ENCODE measurements around the gene ANKRD17.
"Not testable (repeated sequence)": the region's sequence is repeated elsewhere in the genome, so short reads cannot be mapped to it uniquely, and the experiment has no call there.

ANKRD17 gene, protein sequence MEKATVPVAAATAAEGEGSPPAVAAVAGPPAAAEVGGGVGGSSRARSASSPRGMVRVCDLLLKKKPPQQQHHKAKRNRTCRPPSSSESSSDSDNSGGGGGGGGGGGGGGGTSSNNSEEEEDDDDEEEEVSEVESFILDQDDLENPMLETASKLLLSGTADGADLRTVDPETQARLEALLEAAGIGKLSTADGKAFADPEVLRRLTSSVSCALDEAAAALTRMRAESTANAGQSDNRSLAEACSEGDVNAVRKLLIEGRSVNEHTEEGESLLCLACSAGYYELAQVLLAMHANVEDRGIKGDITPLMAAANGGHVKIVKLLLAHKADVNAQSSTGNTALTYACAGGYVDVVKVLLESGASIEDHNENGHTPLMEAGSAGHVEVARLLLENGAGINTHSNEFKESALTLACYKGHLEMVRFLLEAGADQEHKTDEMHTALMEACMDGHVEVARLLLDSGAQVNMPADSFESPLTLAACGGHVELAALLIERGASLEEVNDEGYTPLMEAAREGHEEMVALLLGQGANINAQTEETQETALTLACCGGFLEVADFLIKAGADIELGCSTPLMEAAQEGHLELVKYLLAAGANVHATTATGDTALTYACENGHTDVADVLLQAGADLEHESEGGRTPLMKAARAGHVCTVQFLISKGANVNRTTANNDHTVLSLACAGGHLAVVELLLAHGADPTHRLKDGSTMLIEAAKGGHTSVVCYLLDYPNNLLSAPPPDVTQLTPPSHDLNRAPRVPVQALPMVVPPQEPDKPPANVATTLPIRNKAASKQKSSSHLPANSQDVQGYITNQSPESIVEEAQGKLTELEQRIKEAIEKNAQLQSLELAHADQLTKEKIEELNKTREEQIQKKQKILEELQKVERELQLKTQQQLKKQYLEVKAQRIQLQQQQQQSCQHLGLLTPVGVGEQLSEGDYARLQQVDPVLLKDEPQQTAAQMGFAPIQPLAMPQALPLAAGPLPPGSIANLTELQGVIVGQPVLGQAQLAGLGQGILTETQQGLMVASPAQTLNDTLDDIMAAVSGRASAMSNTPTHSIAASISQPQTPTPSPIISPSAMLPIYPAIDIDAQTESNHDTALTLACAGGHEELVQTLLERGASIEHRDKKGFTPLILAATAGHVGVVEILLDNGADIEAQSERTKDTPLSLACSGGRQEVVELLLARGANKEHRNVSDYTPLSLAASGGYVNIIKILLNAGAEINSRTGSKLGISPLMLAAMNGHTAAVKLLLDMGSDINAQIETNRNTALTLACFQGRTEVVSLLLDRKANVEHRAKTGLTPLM (N-terminal part only)

DNA sequence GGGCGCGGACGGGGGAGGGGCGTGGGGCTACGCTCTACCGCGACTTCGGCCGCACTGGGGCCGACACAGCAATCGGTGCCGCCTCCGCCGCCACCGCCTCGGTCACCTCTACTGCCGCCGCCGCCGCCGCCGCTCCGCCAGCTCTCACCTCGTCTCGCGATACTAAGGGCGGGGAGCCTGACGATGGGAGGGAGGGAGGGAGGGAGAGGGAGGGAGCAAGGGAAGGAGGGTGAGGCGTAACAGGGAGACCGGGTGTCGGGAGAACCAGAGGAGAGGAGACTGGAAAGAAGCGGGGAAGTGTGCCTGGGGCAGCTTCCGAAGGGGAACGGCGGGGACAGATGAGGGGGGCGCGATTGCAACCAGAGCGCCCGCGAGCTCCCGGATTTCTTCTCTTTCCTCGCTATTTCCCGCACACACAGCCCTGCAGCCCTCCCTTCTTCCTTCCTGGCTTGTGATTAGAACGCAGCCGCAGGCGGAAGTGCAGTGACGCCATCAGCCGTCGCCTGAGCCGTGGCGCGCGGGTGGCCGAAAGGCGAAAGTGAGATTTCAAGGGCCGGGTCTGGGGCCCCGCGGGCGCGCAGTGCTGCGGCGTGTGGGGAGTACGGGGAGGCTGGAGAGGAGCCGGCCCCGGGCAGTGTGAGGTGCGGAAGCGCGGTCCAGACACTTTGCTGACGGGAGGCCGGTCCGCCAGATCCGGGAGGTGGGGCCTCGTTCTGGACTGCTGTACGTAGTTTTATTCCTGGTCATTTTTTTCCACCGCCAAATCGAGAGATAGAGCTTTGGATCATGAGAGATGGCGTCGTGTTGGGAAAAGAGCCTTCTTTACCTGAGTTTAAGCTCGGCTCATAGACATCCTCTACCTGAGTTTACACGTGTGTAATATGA is at the start of gene ANKRD17:
Gene ANKRD17 (minus strand): TSS at position 113 of the 885 bp plus-strand sequence. CDS start 130 bp downstream, outside the sequence.
- in situ Hi-C loops (cut with HindIII; ENCODE audit: low pct_ligation_motif_present, low sequenced_read_pairs), result no loop called here

DNA sequence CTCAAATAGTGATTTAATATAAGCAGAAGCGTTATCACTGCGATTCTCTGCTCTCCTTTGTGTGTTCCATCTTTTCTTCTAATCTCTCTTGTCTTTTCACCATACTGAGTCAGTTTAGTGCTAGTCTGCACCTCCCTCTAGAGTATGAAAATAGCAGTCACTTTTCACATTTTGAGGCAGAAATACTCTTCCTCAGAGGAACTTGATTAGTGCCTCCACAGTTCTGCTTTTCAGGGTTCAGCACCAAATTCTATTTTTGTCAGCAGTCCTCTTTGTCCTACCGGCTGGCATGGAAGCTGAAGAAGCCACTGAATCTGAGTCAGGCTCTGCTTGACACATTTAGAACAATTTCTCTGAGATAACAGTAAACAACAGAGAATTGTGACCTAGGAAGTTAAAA is 49.7 kb upstream of the ANKRD17 start:
- H3K36me3 ChIP-seq (replicated peaks), result no peaks in the 10 kb centered on the region
- no peaks in the 10 kb centered on the region for H3K27me3 ChIP-seq (replicated peaks)
- peak overlapping the region; percentile 23 for H3K27ac ChIP-seq
- in situ Hi-C loops (cut with HindIII; ENCODE audit: low pct_ligation_motif_present, low sequenced_read_pairs), result no loop called here
- TF ChIP-seq, protein P1, sequence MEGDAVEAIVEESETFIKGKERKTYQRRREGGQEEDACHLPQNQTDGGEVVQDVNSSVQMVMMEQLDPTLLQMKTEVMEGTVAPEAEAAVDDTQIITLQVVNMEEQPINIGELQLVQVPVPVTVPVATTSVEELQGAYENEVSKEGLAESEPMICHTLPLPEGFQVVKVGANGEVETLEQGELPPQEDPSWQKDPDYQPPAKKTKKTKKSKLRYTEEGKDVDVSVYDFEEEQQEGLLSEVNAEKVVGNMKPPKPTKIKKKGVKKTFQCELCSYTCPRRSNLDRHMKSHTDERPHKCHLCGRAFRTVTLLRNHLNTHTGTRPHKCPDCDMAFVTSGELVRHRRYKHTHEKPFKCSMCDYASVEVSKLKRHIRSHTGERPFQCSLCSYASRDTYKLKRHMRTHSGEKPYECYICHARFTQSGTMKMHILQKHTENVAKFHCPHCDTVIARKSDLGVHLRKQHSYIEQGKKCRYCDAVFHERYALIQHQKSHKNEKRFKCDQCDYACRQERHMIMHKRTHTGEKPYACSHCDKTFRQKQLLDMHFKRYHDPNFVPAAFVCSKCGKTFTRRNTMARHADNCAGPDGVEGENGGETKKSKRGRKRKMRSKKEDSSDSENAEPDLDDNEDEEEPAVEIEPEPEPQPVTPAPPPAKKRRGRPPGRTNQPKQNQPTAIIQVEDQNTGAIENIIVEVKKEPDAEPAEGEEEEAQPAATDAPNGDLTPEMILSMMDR (IDR thresholded peaks at IDR 0.05; ENCODE audit: low read depth, low read length, missing control alignments), result peak; percentile 57
- DNase-seq, result peak; percentile 35
- no peak overlapping the region for H3K4me3 ChIP-seq (ENCODE audit: low read depth, low read length)

More for the DNA sequence above, at the start of gene ANKRD17:
- DNase-seq, result peak; percentile 94
- H3K36me3 ChIP-seq (replicated peaks), result no peaks in the 10 kb centered on the region
- peak within 1 kb of the TSS; percentile 95 for H3K27ac ChIP-seq
- H3K4me3 ChIP-seq (ENCODE audit: low read depth, low read length), result peak within 1 kb of the TSS; percentile 89
- TF ChIP-seq, protein P1 (IDR thresholded peaks at IDR 0.05; ENCODE audit: low read depth, low read length, missing control alignments), result peak; percentile 27
- no peaks in the 10 kb centered on the region for H3K27me3 ChIP-seq (replicated peaks)

DNA sequence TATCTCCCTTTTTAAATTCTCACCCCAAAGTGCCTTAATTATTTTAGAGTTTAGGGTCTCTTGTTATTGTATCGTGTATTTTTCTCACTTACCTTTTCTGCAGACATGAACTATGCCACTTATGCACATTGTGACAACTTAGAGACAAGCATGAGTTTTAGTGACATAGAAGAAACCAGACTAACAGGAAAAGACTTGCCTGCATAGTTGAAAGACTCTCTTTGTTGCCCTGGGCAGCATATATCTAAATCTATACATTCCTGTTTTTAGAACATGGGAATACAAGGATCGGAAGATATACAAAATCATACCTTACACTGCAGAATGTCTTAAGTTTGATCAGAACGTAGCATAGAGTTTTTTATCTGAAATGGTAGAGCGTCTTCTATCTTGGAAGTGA is 45.1 kb upstream of the ANKRD17 start:
- TF ChIP-seq, protein P1 (IDR thresholded peaks at IDR 0.05; ENCODE audit: low read depth, low read length, missing control alignments), result no peak
- Histone ChIP-seq H3K36me3 (replicated peaks) (no peaks in the 10 kb centered on the region), H3K4me3 (ENCODE audit: low read depth, low read length) (no peak overlapping the region), H3K27me3 (replicated peaks) (no peaks in the 10 kb centered on the region), H3K27ac (no peak overlapping the region)
- no peak for DNase-seq
- in situ Hi-C loops (cut with HindIII; ENCODE audit: low pct_ligation_motif_present, low sequenced_read_pairs), result no loop called here

DNA sequence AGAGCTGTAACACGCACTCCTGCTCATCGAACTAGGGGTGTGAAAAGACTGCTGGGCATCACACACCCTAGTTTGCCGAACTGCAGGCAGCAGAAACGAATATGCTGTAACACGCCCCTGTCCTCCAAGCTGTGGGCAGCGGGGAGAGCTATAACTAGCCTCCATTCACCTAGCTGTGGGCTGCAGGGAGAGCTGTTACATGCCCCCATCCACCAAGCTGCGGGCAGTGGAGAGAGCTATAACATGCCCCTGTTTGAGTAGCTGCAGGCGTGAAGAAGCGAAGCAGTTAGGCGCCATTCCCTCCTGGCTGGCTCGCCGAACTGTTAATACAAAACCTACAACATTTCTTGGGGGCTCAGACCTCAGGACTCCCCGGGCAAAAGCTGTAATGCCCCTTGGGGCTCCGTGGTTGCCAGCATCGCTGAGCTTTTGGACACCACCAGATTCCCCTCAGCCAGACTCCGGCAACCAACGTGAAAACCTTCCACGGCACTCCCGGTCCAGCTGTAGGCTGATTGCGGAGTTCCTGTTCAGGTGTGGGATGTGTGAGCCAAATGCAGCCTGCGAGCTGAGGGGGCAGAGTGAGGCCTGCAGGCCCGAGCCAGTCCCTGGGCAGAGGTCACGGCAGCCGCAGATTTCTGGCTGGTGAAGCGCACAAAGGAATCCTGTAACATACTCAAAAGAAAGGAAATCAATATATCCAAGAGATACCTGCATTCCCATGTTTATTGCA is 41.1 kb upstream of the ANKRD17 start:
- H3K27ac ChIP-seq, result no peak overlapping the region
- in situ Hi-C loops (cut with HindIII; ENCODE audit: low pct_ligation_motif_present, low sequenced_read_pairs), result no loop called here
- no peak for DNase-seq
- TF ChIP-seq, protein P1 (IDR thresholded peaks at IDR 0.05; ENCODE audit: low read depth, low read length, missing control alignments), result no peak
- H3K27me3 ChIP-seq (replicated peaks), result no peaks in the 10 kb centered on the region
- no peaks in the 10 kb centered on the region for H3K36me3 ChIP-seq (replicated peaks)
- H3K4me3 ChIP-seq (ENCODE audit: low read depth, low read length), result no peak overlapping the region

DNA sequence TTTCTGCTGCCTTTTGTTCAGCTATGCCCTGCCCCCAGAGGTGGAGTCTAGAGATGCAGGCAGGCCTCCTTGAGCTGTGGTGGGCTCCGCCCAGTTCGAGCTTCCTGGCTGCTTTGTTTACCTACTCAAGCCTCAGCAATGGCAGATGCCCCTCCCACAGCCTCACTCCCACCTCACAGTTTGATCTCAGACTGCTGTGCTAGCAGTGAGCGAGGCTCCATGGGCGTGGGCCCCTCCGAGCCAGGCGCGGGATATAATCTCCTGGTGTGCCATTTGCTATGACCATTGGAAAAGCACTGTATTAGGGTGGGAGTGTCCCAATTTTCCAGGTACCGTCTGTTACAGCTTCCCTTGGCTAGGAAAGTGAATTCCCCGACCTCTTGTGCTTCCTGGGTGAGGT is 34.1 kb upstream of the ANKRD17 start:
- H3K36me3 ChIP-seq (replicated peaks); H3K27me3 ChIP-seq (replicated peaks); DNase-seq; in situ Hi-C loops (cut with HindIII; ENCODE audit: low pct_ligation_motif_present, low sequenced_read_pairs); H3K4me3 ChIP-seq (ENCODE audit: low read depth, low read length); H3K27ac ChIP-seq: not testable (repeated sequence)
